NCI-H1092 (cell line): ENCODE measurements around the gene KDELR1.

Experiments used
- DNase-seq: peaks from one replicate; lab custom pipeline; 2025; lab: John Stamatoyannopoulos, UW

KDELR1 gene

GRCh38 chr19:48342414-48342738, 49.0 kb downstream of the KDELR1 start:
- DNase-seq: no peak

DNA sequence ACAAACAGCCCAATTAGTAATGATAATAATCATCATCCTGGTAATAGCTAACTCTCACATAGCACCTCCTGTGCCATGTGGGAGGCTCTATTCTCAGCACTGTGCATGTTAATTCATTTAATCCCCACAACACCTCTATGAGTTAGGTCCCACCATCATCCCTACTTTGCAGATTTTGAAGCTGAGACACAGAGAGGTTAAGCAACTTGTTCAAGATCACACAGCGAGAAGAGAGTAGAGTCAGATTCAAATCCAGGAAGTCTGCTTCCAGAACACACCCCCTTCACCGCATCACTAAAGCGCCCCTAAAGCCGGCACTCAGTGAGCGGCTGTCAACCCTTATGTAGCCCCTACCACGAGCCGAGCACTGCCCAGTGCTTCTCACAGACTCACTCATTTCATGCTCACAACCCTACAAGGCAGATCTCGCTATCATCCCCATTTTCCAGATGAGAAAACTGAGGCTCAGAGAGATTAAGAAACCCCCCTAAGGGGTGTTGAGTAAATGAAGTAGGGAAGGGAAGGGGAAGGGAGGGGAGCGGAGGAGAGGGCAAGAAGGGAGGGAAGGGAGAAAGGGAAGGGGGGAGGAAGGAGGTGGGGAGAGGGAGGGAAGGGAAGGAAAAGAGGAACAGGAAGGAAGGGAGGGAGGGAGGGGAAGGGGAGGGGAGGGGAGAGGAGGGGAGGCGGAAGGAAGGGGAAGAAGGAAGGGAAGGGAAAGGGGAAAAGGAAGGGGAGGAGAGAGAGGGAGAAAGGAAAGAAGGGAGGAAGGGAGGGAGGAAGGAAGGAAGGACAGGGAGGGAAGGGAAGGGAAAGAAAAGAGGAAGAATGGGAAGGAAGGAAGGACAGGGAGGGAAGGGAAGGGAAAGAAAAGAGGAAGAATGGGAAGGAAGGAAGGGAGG, 49.6 kb downstream of the KDELR1 start:
- DNase-seq: no peak

- DNase-seq: peak; percentile 75
Measured at GRCh38 chr19:48340995-48341394, 50.4 kb downstream of the KDELR1 start.

DNA sequence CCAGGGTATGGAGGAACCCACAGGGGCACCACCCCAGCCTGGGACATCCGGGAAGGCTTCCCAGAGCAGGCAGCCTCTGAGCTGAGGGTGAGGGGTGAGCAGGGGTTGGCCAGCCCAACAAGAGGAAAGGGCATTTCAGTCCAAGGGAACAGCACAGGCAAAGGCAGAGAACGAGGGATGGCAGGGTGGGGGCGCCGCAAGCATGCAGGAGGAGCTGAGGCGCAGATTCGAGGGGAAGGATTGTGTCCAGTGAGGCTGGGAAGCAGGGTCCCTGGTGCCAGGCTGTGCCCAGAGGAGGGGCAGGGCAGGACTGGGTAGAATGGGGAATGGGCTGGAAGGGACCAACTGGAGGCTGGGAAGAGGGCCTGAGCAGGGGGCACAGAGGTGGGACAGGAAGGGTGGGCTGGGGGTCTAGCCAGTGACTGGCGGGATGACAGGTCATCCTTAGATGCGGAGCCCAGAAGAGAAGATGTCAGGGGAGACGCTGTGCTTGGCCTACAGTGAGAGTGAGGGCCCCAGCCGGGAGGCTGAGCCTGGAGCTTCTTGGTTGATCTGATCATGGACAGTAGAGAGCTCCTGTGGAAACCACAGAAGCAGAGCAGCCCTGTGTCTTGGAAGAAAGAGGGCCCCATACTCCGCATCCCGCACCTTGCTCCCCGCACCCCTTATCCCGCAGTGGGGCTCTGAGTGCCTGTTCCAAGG, 52.4 kb downstream of the KDELR1 start:
- no peak for DNase-seq

GRCh38 chr19:48338253-48338755, 53.0 kb downstream of the KDELR1 start:
- DNase-seq: no peak

DNA sequence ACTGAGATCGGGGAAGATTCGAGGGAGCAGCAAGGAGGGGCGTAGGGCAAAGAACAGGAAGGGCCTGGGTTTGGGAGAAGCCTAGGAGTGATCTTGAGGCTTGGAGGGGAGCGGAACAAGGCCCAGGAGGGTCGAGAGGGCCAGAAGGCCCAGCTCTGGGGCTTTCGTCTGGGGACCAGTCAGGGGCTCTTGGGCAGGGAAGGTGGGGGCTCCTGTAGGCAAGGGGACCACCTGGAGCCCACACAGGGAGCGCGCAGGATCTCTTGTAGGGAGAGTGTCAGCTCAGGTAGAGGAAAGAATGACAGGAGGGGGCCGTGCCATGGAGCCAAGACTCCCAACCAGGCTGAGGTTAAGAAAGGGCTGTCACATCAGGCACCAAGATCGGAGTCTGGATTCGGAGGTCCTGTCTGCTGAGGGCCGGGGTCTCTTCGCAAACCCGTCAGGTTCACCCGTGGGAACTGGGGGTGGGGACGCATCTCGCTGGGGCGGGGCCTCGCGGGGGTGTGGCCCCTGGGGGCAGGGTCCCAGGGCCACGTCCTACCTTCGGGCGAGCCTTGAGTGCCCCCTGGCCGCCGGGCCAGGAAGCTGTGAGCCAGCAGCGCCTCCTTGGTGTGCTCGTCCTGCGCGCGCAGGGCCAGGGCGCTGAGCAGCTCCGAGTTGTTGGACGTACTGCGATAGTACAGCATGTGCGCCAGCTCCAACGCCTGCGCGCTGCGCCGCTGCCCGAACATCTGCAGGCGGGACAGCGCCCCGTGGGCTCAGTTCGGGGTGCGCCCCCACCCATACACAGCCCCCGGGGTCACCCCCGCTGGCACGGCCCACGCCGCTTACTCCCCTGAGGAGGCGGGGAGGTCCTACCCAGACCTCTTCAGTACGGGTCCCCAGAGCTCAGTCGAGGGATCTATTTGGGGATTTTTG, 57.6 kb downstream of the KDELR1 start:
- peak; percentile 76 for DNase-seq

DNA sequence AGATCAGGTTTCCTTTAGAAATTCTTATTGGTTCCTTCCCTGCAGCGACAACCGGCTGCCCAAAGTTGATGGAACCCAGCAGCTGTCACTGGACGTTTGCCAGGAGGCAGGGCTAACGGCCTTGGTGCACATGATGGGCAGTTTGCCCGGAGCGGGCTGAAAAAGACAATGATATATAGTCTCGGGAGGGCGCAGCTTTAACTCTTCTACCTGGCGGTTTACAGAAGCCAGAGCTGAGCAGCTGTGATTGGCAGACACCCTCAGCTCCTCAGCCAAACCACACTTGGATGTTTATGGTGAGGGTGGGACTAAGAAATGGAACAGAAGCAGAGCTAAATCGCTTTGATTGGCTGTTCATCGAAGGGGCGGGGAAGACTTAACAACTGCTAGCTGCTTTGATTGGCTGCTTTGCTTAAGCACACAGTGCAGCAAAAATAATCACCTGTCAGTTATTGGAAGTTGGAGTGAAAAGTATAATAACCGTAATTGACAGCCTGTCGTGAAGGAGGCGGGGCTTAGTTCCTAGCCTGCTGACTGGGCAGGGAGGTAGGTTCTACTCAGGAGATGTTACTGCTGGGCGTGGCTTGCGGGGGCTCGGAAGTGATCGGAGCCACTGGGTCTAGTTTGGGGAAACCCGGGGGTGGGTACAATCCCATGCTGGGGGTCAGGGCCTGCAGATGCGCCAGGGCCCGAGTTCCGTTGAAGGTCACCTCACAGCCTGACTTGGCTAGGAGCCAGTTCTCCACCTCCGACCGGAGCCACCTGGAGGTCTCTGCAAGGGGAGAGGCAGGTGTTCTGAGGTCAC, 58.5 kb downstream of the KDELR1 start:
- DNase-seq: peak; percentile 99
